ENCODE results near the gene AMER3. TPM values are rescaled to one million over a fixed set of nuclear protein-coding genes. Genes with fewer than 3 reads are reported as not detected.

AMER3 gene
- total RNA-seq, 5 donors from 2014 or later (not counting 1 experiment from before 2014, with no cell fraction given): not detected

DNA sequence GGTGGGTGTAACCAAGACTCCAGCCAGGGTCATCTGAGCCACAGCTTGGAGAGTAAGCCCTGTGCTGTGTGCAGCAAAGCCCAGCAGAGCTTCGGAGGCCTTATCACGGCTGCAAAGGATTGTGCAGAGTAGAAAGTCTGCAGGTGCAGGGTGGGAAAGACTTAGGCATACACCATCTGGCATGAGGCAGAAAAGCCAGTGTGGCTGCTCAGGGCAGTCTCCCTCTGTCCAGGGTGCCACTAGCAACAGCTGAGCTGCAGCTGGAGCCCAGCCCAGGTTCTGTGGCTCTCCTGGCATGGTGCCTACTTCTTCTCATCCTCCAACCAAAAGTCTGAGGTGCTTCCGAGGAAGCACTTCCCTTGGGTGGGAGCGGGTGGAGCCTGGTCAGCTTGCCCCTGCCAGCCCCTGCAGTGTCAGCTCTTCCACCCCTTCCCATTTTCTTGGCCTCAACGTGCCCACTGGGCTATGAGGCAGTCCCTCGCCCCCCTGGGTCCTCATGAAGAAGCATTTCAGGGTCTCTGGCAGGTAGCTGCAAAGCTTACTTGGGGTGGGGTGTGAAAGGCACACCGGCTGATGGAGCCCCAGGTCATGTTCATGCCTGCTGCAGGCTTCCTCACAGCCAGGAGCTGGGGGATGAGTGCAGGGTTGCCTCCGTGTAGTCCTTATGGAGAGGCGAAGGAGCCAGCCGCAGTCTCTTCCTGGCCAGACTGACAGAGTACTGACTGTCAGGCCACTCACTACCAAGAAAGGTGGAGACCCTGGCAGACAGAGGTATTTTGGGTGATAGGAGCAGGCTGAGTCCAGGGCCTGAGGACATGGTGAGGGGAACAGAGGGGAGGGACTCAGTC lies 4.8 kb downstream of the AMER3 start:
- no peak overlapping the region for H3K27ac ChIP-seq (ENCODE audit: low read length)
- CTCF ChIA-PET: no interaction called here
- peaks cover 0 to 75% of the 10 kb centered on the region in 2 experiments for H3K27me3 ChIP-seq (replicated peaks in 1 of 2; ENCODE audit: control insufficient read depth in 2 of 2, extremely low read depth in 1 of 2, insufficient read depth in 2 of 2, low read length in 1 of 2)
- H3K4me1 Mint-ChIP-seq: peaks cover 0 to 11% (median 9%) of the 10 kb centered on the region in 3 donors
- no peaks in the 10 kb centered on the region for H3K36me3 ChIP-seq (ENCODE audit: control insufficient read depth in 2 of 2, extremely low read depth in 1 of 2, insufficient read depth in 1 of 2, low read length in 1 of 2)
- ATAC-seq (replicated peaks in 1 of 4): no peak
- H3K27ac Mint-ChIP-seq: no peak overlapping the region
- no peaks in the 10 kb centered on the region for H3K36me3 Mint-ChIP-seq
- peaks cover 35 to 51% of the 10 kb centered on the region in 2 donors for H3K27me3 Mint-ChIP-seq
- POLR2A ChIA-PET: no interaction called here
- H3K4me3 Mint-ChIP-seq: no peak overlapping the region
- no peaks in the 10 kb centered on the region for H3K9me3 Mint-ChIP-seq
- DNase-seq: no peak
- 70% methylated on average over 6 of the region's 10 CpGs for WGBS (ENCODE audit: insufficient coverage)
- no peak overlapping the region for H3K4me3 ChIP-seq (ENCODE audit: control insufficient read depth in 1 of 2, extremely low read depth in 1 of 2, low read length in 1 of 2)
- peaks cover 0 to 9% of the 10 kb centered on the region in 2 experiments for H3K4me1 ChIP-seq (ENCODE audit: control insufficient read depth in 1 of 2, extremely low read depth in 1 of 2, insufficient read depth in 2 of 2, low read length in 2 of 2)
- H3K9me3 ChIP-seq: no peaks in the 10 kb centered on the region

GRCh38 chr2:130760754-130761751 lies 5.7 kb downstream of the AMER3 start:
- WGBS (ENCODE audit: insufficient coverage): 78% methylated on average over 12 of the region's 14 CpGs
- no peak for ATAC-seq (replicated peaks in 1 of 4)
- Histone ChIP-seq H3K4me3 (ENCODE audit: control insufficient read depth in 1 of 2, extremely low read depth in 1 of 2, low read length in 1 of 2) (no peak overlapping the region), H3K4me1 (ENCODE audit: control insufficient read depth in 1 of 2, extremely low read depth in 1 of 2, insufficient read depth in 2 of 2, low read length in 2 of 2) (peaks cover 0 to 3% of the 10 kb centered on the region in 2 experiments), H3K9me3 (no peaks in the 10 kb centered on the region), H3K27me3 (replicated peaks in 1 of 2; ENCODE audit: control insufficient read depth in 2 of 2, extremely low read depth in 1 of 2, insufficient read depth in 2 of 2, low read length in 1 of 2) (peaks cover 0 to 67% of the 10 kb centered on the region in 2 experiments), H3K36me3 (ENCODE audit: control insufficient read depth in 2 of 2, extremely low read depth in 1 of 2, insufficient read depth in 1 of 2, low read length in 1 of 2) (no peaks in the 10 kb centered on the region), H3K27ac (ENCODE audit: low read length) (no peak overlapping the region)
- no peak for DNase-seq
- Mint-ChIP-seq H3K4me1 (peaks cover 0 to 8% (median 3%) of the 10 kb centered on the region in 3 donors), H3K27me3 (peaks cover 34 to 45% of the 10 kb centered on the region in 2 donors), H3K4me3 (no peak overlapping the region), H3K27ac (no peak overlapping the region), H3K36me3 (no peaks in the 10 kb centered on the region), H3K9me3 (no peaks in the 10 kb centered on the region)
- ChIA-PET POLR2A (no interaction called here), CTCF (no interaction called here)

DNA sequence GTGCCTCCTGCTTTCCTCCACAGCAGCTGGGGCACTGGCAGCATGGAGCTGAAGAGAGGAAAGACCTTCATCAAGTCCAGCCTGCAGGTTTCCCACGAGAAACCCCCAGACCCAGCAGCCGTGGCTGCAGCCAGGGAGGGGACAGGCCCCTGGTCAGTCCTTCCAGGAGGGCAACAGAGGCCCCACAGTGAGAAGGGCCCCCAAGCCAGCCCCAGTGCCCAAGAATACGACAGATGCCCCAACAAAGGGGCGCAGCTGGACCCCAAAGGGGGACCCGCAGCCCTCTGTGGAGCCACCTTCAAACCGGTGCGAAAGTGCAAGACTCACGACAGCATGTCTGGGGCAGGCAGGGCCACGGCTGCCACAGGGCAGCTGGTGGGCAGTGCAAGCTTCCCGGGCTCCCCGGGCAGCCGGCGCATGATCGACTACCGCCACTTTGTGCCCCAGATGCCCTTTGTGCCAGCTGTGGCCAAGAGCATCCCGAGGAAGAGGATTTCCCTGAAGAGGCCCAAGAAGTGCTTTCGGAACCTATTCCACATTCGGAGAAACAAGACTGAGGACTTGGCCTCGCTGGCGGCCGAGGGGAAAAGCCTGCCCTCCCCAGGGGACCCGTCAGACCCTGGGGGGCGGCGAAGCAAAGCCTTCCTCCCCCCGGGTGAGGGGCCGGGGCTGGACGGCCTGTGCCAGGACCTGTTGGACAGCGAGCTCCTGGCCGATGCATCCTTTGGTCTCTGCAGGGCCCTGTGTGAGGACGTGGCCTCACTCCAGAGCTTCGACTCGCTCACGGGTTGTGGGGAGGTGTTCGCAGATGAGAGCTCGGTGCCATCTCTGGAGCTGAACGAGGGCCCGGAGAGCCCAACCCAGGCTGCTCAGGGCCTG lies 6.9 kb downstream of the AMER3 start:
- Histone ChIP-seq H3K4me3 (ENCODE audit: control insufficient read depth in 1 of 2, extremely low read depth in 1 of 2, low read length in 1 of 2) (no peak overlapping the region), H3K4me1 (ENCODE audit: control insufficient read depth in 1 of 2, extremely low read depth in 1 of 2, insufficient read depth in 2 of 2, low read length in 2 of 2) (no peaks in the 10 kb centered on the region), H3K36me3 (ENCODE audit: control insufficient read depth in 2 of 2, extremely low read depth in 1 of 2, insufficient read depth in 1 of 2, low read length in 1 of 2) (no peaks in the 10 kb centered on the region), H3K27me3 (replicated peaks in 1 of 2; ENCODE audit: control insufficient read depth in 2 of 2, extremely low read depth in 1 of 2, insufficient read depth in 2 of 2, low read length in 1 of 2) (peaks cover 0 to 64% of the 10 kb centered on the region in 2 experiments), H3K9me3 (no peaks in the 10 kb centered on the region), H3K27ac (ENCODE audit: low read length) (no peak overlapping the region)
- H3K27me3 Mint-ChIP-seq: peaks cover 27 to 38% of the 10 kb centered on the region in 2 donors
- H3K27ac Mint-ChIP-seq: no peak overlapping the region
- no peak for DNase-seq
- ChIA-PET POLR2A (no interaction called here), CTCF (no interaction called here)
- no peaks in the 10 kb centered on the region for H3K9me3 Mint-ChIP-seq
- H3K36me3 Mint-ChIP-seq: no peaks in the 10 kb centered on the region
- H3K4me1 Mint-ChIP-seq: peaks cover 0 to 4% (median 0%) of the 10 kb centered on the region in 3 donors
- peak in 1 of 4 experiments; percentile 18 for ATAC-seq (replicated peaks in 1 of 4)
- 82% methylated on average over 35 of the region's 37 CpGs for WGBS (ENCODE audit: insufficient coverage)
- no peak overlapping the region for H3K4me3 Mint-ChIP-seq

GRCh38 chr2:130762910-130763385 lies 7.6 kb downstream of the AMER3 start:
- H3K9me3 Mint-ChIP-seq: no peaks in the 10 kb centered on the region
- Histone ChIP-seq H3K9me3 (no peaks in the 10 kb centered on the region), H3K4me1 (ENCODE audit: control insufficient read depth in 1 of 2, extremely low read depth in 1 of 2, insufficient read depth in 2 of 2, low read length in 2 of 2) (no peaks in the 10 kb centered on the region), H3K4me3 (ENCODE audit: control insufficient read depth in 1 of 2, extremely low read depth in 1 of 2, low read length in 1 of 2) (no peak overlapping the region), H3K27ac (ENCODE audit: low read length) (no peak overlapping the region), H3K27me3 (replicated peaks in 1 of 2; ENCODE audit: control insufficient read depth in 2 of 2, extremely low read depth in 1 of 2, insufficient read depth in 2 of 2, low read length in 1 of 2) (peaks cover 0 to 64% of the 10 kb centered on the region in 2 experiments), H3K36me3 (ENCODE audit: control insufficient read depth in 2 of 2, extremely low read depth in 1 of 2, insufficient read depth in 1 of 2, low read length in 1 of 2) (no peaks in the 10 kb centered on the region)
- CTCF ChIA-PET: no interaction called here
- no peaks in the 10 kb centered on the region for H3K4me1 Mint-ChIP-seq
- H3K36me3 Mint-ChIP-seq: no peaks in the 10 kb centered on the region
- DNase-seq (no peak), ATAC-seq (replicated peaks in 1 of 4) (no peak)
- no peak overlapping the region for H3K4me3 Mint-ChIP-seq
- no peak overlapping the region for H3K27ac Mint-ChIP-seq
- H3K27me3 Mint-ChIP-seq: peaks cover 25 to 37% of the 10 kb centered on the region in 2 donors
- POLR2A ChIA-PET: no interaction called here
- 80% methylated on average over 22 of the region's 22 CpGs for WGBS (ENCODE audit: insufficient coverage)

DNA sequence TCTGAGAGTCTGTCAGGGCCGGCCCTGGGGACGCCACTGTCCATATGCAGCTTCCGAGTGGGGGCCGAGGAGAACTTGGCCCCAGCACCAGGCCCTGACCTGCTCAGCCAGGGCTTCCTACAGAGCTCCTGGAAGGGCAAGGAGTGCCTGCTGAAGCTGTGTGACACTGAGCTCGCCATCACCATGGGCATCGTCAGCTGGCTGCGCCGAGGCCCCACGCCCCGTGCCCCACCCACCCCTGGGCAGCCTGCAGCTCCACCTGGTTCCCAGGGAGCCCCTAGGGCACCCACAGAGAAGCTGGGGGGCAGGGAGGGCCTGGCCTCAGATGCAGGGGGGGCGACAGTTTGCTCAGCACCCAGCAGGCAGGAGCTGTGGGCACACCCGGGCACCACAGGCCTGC lies 8.1 kb downstream of the AMER3 start:
- Mint-ChIP-seq H3K4me1 (no peaks in the 10 kb centered on the region), H3K4me3 (no peak overlapping the region), H3K27me3 (peaks cover 28 to 35% of the 10 kb centered on the region in 2 donors), H3K27ac (no peak overlapping the region), H3K9me3 (no peaks in the 10 kb centered on the region), H3K36me3 (no peaks in the 10 kb centered on the region)
- Histone ChIP-seq H3K27me3 (replicated peaks in 1 of 2; ENCODE audit: control insufficient read depth in 2 of 2, extremely low read depth in 1 of 2, insufficient read depth in 2 of 2, low read length in 1 of 2) (peaks cover 0 to 64% of the 10 kb centered on the region in 2 experiments), H3K4me1 (ENCODE audit: control insufficient read depth in 1 of 2, extremely low read depth in 1 of 2, insufficient read depth in 2 of 2, low read length in 2 of 2) (no peaks in the 10 kb centered on the region), H3K27ac (ENCODE audit: low read length) (no peak overlapping the region), H3K36me3 (ENCODE audit: control insufficient read depth in 2 of 2, extremely low read depth in 1 of 2, insufficient read depth in 1 of 2, low read length in 1 of 2) (no peaks in the 10 kb centered on the region), H3K4me3 (ENCODE audit: control insufficient read depth in 1 of 2, extremely low read depth in 1 of 2, low read length in 1 of 2) (no peak overlapping the region), H3K9me3 (no peaks in the 10 kb centered on the region)
- DNase-seq (no peak), ATAC-seq (replicated peaks in 1 of 4) (no peak)
- 82% methylated on average over 12 of the region's 12 CpGs for WGBS (ENCODE audit: insufficient coverage)
- ChIA-PET CTCF (no interaction called here), POLR2A (no interaction called here)

Measured in T-cell (primary cell).